T-cell (primary cell): ENCODE measurements around the gene LRP6. TPM values are rescaled to one million over a fixed set of nuclear protein-coding genes. Genes with fewer than 3 reads are reported as not detected.

Experiments
- ATAC-seq, 4 experiments: fragments of 200-7000 bp in 3 of 4; fragments of 150-1000 bp in 1 of 4; cut with Tn5 transposase; replicated peaks in 1 of 4; 1 replicate in 3 of 4; 2 replicates in 1 of 4; pipeline ENCODE4 v1.10.0; 2021; ENCODE audit warnings: moderate library complexity in 3 of 4, mild to moderate bottlenecking in 2 of 4, moderate number of reproducible peaks in 1 of 4
- CTCF ChIA-PET, 2 donors: fragments of 300-600 bp; sonication (Branson Sonifier 250); formaldehyde crosslinking; loops; one replicate each; lab custom pipeline; 2022; ENCODE audit warnings: antibody characterized with exemption in 2 of 2; lab: Charles Lee
- POLR2A ChIA-PET, 2 donors: fragments of 300-600 bp; sonication (Branson Sonifier 250); formaldehyde crosslinking; loops; one replicate each; lab custom pipeline; 2022; ENCODE audit warnings: antibody characterized with exemption in 2 of 2; lab: Charles Lee
- DNase-seq, 35 experiments: peaks; one replicate each; pipeline versions ENCODE4 v3.0.0 to v3.0.0-alpha.2; 2013 to 2023
- H3K27ac ChIP-seq: one replicate; pipeline ENCODE4 v1.5.1; 2013; ENCODE audit warnings: low read length
- H3K27me3 ChIP-seq, 2 experiments: replicated peaks in 1 of 2; 1 replicate in 1 of 2; 2 replicates in 1 of 2; pipeline versions ENCODE4 v1.6.1 to v1.7.0; 2013; ENCODE audit warnings: low read length in 1 of 2, mixed read lengths in 1 of 2; ENCODE audit not compliant: control insufficient read depth in 2 of 2, insufficient read depth in 2 of 2; ENCODE audit errors: extremely low read depth in 1 of 2
- H3K36me3 ChIP-seq, 2 donors: 1 replicate in 1 of 2; 2 replicates in 1 of 2; pipeline versions ENCODE4 v1.6.1 to v1.7.0; 2013; ENCODE audit warnings: low read length in 1 of 2; ENCODE audit not compliant: control insufficient read depth in 2 of 2, insufficient read depth in 1 of 2; ENCODE audit errors: extremely low read depth in 1 of 2
- H3K4me1 ChIP-seq, 2 experiments: 1 replicate in 1 of 2; 2 replicates in 1 of 2; pipeline versions ENCODE4 v1.6.1 to v1.7.0; 2013; ENCODE audit warnings: low read length in 2 of 2, mixed read lengths in 1 of 2; ENCODE audit not compliant: insufficient read depth in 2 of 2, control insufficient read depth in 1 of 2; ENCODE audit errors: extremely low read depth in 1 of 2
- H3K4me3 ChIP-seq, 2 donors: 1 replicate in 1 of 2; 2 replicates in 1 of 2; pipeline versions ENCODE4 v1.5.1 to v1.7.0; 2013; ENCODE audit warnings: mild to moderate bottlenecking in 2 of 2, low read length in 1 of 2, moderate library complexity in 1 of 2; ENCODE audit not compliant: control insufficient read depth in 1 of 2; ENCODE audit errors: extremely low read depth in 1 of 2
- H3K9me3 ChIP-seq: 2 replicates; pipeline ENCODE4 v1.7.0; 2013
- H3K27ac Mint-ChIP-seq, 2 donors: one replicate each; pipeline ENCODE4 v1.8.0; 2020 to 2021; ENCODE audit warnings: mild to moderate bottlenecking in 2 of 2, mixed read lengths in 2 of 2
- H3K27me3 Mint-ChIP-seq, 2 donors: one replicate each; pipeline ENCODE4 v1.8.0; 2021 to 2022; ENCODE audit warnings: mixed read lengths in 2 of 2
- H3K36me3 Mint-ChIP-seq: one replicate; pipeline ENCODE4 v1.8.0; 2021; ENCODE audit warnings: mixed read lengths
- H3K4me1 Mint-ChIP-seq, 3 donors: one replicate each; pipeline ENCODE4 v1.8.0; 2020 to 2022; ENCODE audit warnings: mixed read lengths in 3 of 3, mild to moderate bottlenecking in 1 of 3
- H3K4me3 Mint-ChIP-seq, 3 donors: one replicate each; pipeline ENCODE4 v1.8.0; 2020 to 2022; ENCODE audit warnings: mild to moderate bottlenecking in 3 of 3, mixed read lengths in 3 of 3, moderate library complexity in 3 of 3
- H3K9me3 Mint-ChIP-seq, 3 donors: one replicate each; pipeline ENCODE4 v1.8.0; 2020 to 2022; ENCODE audit warnings: mixed read lengths in 3 of 3
- WGBS: methylation state at CpG from one replicate; pipeline ENCODE4 v1.1.5; 2013; ENCODE audit warnings: missing lambda C conversion rate; ENCODE audit not compliant: insufficient coverage; 5-methylcytosine and 5-hydroxymethylcytosine counted together
- total RNA-seq, 35 experiments: library from RNA in 6 of 35; stranded (reverse) in 6 of 35; fragments of 120-200 nt in 1 of 35; gene quantifications; one replicate each; pipeline versions ENCODE4 v1.2.1 to v1.2.4 and lab custom pipeline; 2013 to 2026

Gene LRP6
- total RNA-seq, 5 donors from 2014 or later (not counting 1 experiment from before 2014, with no cell fraction given), result 4.9 to 8.7 (median 6.3) TPM

- CTCF ChIA-PET, result interaction anchor here in 1 of 2 donors (0.5 kb wide), 1 partner anchor 25 kb away, joined by 4 read pairs; no protein-coding TSS in a partner anchor
- no peak overlapping the region for H3K4me3 Mint-ChIP-seq
- no peaks in the 10 kb centered on the region for H3K36me3 ChIP-seq
- peaks cover 0 to 8% of the 10 kb centered on the region in 2 experiments for H3K27me3 ChIP-seq
- no peak overlapping the region for H3K27ac ChIP-seq
- WGBS, result no CpG with 5 or more reads among the region's 1 CpG
- POLR2A ChIA-PET, result no interaction called here
- no peak overlapping the region for H3K4me3 ChIP-seq
- no peak overlapping the region for H3K27ac Mint-ChIP-seq
- H3K4me1 ChIP-seq, result no peaks in the 10 kb centered on the region
- peaks cover 44% of the 10 kb centered on the region for H3K36me3 Mint-ChIP-seq
- ATAC-seq (no peak), DNase-seq (no peak)
- H3K27me3 Mint-ChIP-seq, result peaks cover 0 to 1% of the 10 kb centered on the region in 2 donors
- H3K9me3 ChIP-seq, result peaks cover 4% of the 10 kb centered on the region
- peaks cover 9 to 19% (median 12%) of the 10 kb centered on the region in 3 donors for H3K9me3 Mint-ChIP-seq
- no peaks in the 10 kb centered on the region for H3K4me1 Mint-ChIP-seq
These were observed 68.7 kb downstream of the LRP6 start for GRCh38 chr12:12198124-12198523.

GRCh38 chr12:12197128-12197527 is 69.7 kb downstream of the LRP6 start:
- H3K36me3 Mint-ChIP-seq, result peaks cover 36% of the 10 kb centered on the region
- no peaks in the 10 kb centered on the region for H3K27me3 Mint-ChIP-seq
- H3K27me3 ChIP-seq, result peaks cover 0 to 5% of the 10 kb centered on the region in 2 experiments
- no peak overlapping the region for H3K27ac Mint-ChIP-seq
- ATAC-seq, result no peak
- no peak overlapping the region for H3K27ac ChIP-seq
- no peak for DNase-seq
- peaks cover 9 to 19% (median 12%) of the 10 kb centered on the region in 3 donors for H3K9me3 Mint-ChIP-seq
- no peaks in the 10 kb centered on the region for H3K4me1 ChIP-seq
- peaks cover 4% of the 10 kb centered on the region for H3K9me3 ChIP-seq
- H3K4me3 ChIP-seq, result no peak overlapping the region
- H3K4me3 Mint-ChIP-seq, result no peak overlapping the region
- no CpG with 5 or more reads among the region's 1 CpG for WGBS
- H3K36me3 ChIP-seq, result no peaks in the 10 kb centered on the region
- H3K4me1 Mint-ChIP-seq, result no peaks in the 10 kb centered on the region
- CTCF ChIA-PET, result no interaction called here
- POLR2A ChIA-PET, result no interaction called here

DNA sequence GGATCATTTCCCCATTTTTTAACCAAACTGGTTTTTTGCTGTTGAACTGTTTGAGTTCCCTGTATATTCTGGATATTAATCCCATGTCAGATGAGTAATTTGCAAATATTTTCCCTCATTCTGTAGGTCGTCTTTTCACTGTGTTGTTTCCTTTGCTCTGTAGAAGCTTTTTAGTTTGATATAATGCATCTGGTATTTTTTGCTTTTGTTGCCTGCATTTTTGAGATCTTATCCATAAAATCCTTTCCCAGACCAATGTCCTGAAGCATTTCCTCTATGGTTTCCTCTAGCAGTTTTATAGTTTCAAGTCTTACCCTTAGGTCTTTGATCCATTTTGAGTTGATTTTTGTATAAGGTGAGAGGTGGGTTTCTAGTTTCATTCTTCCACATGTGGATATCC is 71.3 kb downstream of the LRP6 start:
- Histone ChIP-seq H3K27ac (no peak overlapping the region), H3K9me3 (peaks cover 4% of the 10 kb centered on the region), H3K36me3 (no peaks in the 10 kb centered on the region), H3K4me3 (no peak overlapping the region), H3K4me1 (no peaks in the 10 kb centered on the region), H3K27me3 (peaks cover 0 to 4% of the 10 kb centered on the region in 2 experiments)
- DNase-seq (no peak), ATAC-seq (no peak)
- CTCF ChIA-PET, result no interaction called here
- Mint-ChIP-seq H3K9me3 (peaks cover 9 to 19% (median 12%) of the 10 kb centered on the region in 3 donors), H3K36me3 (peaks cover 21% of the 10 kb centered on the region), H3K27me3 (peaks cover 1 to 7% of the 10 kb centered on the region in 2 donors), H3K4me3 (no peak overlapping the region), H3K4me1 (no peaks in the 10 kb centered on the region), H3K27ac (no peak overlapping the region)
- WGBS, result no CpG with 5 or more reads among the region's 1 CpG
- POLR2A ChIA-PET, result no interaction called here

GRCh38 chr12:12195081-12195480 is 71.8 kb downstream of the LRP6 start:
- Histone ChIP-seq H3K4me3 (no peak overlapping the region), H3K27ac (no peak overlapping the region), H3K4me1 (no peaks in the 10 kb centered on the region), H3K9me3 (peaks cover 4% of the 10 kb centered on the region), H3K36me3 (no peaks in the 10 kb centered on the region), H3K27me3 (peaks cover 0 to 4% of the 10 kb centered on the region in 2 experiments)
- Mint-ChIP-seq H3K27me3 (peaks cover 4 to 10% of the 10 kb centered on the region in 2 donors), H3K9me3 (peaks cover 7 to 19% (median 12%) of the 10 kb centered on the region in 3 donors), H3K27ac (no peak overlapping the region), H3K36me3 (peaks cover 17% of the 10 kb centered on the region), H3K4me1 (no peaks in the 10 kb centered on the region), H3K4me3 (no peak overlapping the region)
- WGBS, result no CpG with 5 or more reads among the region's 3 CpGs
- DNase-seq (no peak), ATAC-seq (no peak)
- CTCF ChIA-PET, result no interaction called here
- POLR2A ChIA-PET, result no interaction called here

DNA sequence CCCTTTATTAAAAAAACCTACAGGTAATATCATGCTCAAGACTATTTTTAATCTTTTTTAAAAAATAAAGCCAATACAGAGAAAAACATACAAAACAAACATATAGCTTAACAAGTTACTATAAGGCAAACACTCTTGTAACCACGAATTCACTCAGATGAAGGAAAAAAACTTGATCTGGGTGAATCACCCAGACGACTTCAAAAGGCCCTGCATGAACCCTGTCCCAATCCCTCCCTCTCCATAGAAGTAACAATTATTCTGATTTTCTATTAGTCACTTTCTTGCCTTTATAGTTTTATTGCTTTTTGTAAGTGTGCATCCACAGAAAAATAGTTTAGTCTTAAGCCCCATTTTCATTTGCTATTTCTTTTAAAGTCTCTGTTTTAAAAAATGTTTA is 72.6 kb downstream of the LRP6 start:
- H3K27ac Mint-ChIP-seq, result no peak overlapping the region
- peaks cover 0 to 4% of the 10 kb centered on the region in 2 experiments for H3K27me3 ChIP-seq
- WGBS, result no CpG with 5 or more reads among the region's 2 CpGs

DNA sequence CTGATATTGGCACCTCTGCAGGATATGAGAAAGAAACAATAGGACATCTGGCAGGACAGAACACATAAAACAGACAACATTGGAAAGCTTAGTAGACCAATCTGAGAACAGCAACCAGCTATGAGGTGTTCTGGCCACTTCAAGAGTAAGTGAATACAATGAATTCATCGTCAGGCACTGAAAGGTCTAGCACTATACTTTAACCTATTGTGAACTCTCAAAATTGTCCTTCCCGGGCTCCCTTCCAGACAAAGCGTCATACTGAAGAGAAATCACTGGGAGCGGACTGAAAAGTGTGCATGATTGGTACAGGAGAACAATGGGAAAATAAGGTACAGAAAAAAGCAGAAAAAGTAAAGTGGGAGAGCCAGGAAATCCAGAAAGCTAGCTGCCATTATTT is 75.8 kb downstream of the LRP6 start:
- H3K27me3 ChIP-seq, result no peaks in the 10 kb centered on the region
- no peaks in the 10 kb centered on the region for H3K36me3 ChIP-seq
- H3K36me3 Mint-ChIP-seq, result peaks cover 7% of the 10 kb centered on the region
- H3K4me3 ChIP-seq, result no peak overlapping the region
- no peaks in the 10 kb centered on the region for H3K4me1 ChIP-seq
- no peak for ATAC-seq
- no peak overlapping the region for H3K4me3 Mint-ChIP-seq
- CTCF ChIA-PET, result no interaction called here
- H3K9me3 ChIP-seq, result no peaks in the 10 kb centered on the region
- H3K27me3 Mint-ChIP-seq, result peaks cover 4 to 12% of the 10 kb centered on the region in 2 donors
- no peak overlapping the region for H3K27ac ChIP-seq
- DNase-seq, result no peak
- no peaks in the 10 kb centered on the region for H3K9me3 Mint-ChIP-seq
- no CpG with 5 or more reads among the region's 4 CpGs for WGBS
- H3K4me1 Mint-ChIP-seq, result no peaks in the 10 kb centered on the region
- POLR2A ChIA-PET, result no interaction called here
- no peak overlapping the region for H3K27ac Mint-ChIP-seq

More for the DNA sequence above, 72.6 kb downstream of the LRP6 start:
- Histone ChIP-seq H3K27ac (no peak overlapping the region), H3K4me3 (no peak overlapping the region), H3K36me3 (no peaks in the 10 kb centered on the region), H3K4me1 (no peaks in the 10 kb centered on the region), H3K9me3 (peaks cover 4% of the 10 kb centered on the region)
- Mint-ChIP-seq H3K4me1 (no peaks in the 10 kb centered on the region), H3K4me3 (no peak overlapping the region), H3K9me3 (peaks cover 4 to 18% (median 12%) of the 10 kb centered on the region in 3 donors), H3K27me3 (peaks cover 4 to 12% of the 10 kb centered on the region in 2 donors), H3K36me3 (peaks cover 14% of the 10 kb centered on the region)
- POLR2A ChIA-PET, result no interaction called here
- DNase-seq (no peak), ATAC-seq (no peak)
- CTCF ChIA-PET, result no interaction called here
